GM18526 (cell line): ENCODE results near the gene PPP1CB.
A peak's percentile ranks its signal among the peaks of the same experiment; 100 is the strongest.

Experiments used
- POLR2A ChIP-seq: IDR thresholded peaks from 3 replicates; pipeline ENCODE4 v1.6.1; 2011; ENCODE audit not compliant: insufficient read length; ENCODE audit errors: extremely low read depth

The PPP1CB gene

DNA sequence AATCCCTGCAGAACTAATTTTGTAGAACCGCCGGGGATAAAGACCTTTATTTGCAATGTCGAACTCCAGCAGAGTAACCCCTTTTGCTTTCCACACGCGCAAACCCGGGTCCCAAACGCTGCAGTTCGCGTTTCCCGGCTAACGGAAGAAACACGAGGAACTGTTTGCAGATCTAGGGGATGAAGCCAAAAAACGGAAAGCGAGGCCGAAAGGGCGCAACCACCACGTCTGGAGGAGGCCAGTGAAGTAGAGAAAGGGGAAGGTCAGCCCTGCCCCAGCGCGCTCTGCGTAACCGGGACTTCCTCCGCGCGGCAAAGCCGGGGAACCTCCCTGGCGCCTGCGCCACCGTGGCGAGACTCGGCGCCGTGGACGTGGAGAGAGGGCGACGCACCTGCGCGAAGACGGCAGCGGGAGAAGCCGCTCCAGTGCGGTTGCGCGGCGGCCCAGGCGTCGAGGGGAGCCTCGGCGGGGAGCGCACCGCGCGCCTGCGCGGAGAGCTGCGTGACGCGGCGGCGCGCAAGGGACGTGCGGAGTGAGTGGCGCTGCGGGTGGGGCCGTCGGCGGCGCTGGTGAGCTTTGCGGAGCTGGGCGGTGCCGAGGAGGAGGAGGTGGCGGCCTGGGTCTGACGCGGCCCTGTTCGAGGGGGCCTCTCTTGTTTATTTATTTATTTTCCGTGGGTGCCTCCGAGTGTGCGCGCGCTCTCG, at the start of gene PPP1CB:
Gene PPP1CB, plus strand, starts transcription at position 579 of the 704 bp plus-strand sequence. CDS start 295 bp downstream, outside the sequence.
- peak; percentile 93 for TF ChIP-seq POLR2A

DNA sequence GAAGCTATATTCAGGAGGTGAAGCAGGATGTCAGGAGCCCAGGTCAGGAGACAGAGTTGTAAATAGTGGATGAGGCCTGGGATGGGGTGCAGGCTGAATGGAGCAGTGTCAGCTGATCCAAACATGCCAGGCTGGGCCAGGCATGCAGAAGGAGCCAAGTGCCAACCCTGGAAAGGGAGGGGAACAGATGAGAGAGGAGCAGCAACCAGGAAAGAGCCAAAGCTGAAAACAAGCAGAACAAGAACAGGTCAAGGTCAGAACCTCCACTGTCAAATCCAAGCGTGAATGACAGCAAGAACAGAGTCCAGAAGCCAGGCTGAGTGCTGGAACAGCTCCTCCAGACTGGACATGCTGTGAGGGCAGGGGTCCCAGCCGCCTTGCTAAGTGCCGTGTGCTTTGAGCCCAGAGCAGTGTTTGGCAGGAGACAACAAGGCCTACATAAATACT, 49.2 kb upstream of the PPP1CB start:
- no peak for TF ChIP-seq POLR2A

DNA sequence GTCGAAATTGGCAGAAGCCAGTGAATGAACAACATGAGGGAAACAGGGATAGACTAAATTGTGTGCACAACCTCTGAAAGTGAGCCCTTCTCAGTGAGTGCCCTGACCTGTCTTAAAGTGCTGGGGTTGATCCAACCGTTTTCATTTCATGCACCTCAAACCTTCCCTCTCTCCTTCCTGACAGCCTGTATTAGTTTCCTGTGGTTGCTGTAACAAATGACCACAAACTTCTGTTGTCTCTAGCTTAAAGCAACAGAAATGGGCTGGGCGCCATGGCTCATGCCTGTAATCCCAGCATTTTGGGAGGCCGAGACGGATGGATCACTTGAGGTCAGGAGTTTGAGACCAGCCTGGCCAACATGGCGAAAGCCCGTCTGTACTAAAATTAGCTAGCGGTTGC, 48.8 kb upstream of the PPP1CB start:
- no peak for TF ChIP-seq POLR2A

DNA sequence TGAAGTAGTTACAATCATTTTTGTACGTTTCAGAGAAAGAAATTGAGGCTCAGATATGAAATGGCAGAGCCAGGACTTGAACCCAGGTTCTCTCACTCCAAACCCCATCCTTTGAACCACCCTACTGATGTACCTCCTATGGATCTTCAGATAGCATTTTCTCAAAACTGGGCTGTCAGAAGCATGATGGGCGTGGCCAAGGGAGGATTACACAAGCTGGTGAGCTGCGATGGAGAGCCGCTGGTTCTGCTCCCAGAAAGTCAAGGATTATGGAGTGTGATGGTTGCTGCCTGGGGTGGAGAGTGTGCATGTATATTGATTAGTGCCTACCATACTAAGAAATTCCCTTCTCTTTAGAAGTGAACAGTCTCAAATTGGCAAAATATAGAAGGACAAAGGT, 47.0 kb upstream of the PPP1CB start:
- TF ChIP-seq POLR2A = no peak

DNA sequence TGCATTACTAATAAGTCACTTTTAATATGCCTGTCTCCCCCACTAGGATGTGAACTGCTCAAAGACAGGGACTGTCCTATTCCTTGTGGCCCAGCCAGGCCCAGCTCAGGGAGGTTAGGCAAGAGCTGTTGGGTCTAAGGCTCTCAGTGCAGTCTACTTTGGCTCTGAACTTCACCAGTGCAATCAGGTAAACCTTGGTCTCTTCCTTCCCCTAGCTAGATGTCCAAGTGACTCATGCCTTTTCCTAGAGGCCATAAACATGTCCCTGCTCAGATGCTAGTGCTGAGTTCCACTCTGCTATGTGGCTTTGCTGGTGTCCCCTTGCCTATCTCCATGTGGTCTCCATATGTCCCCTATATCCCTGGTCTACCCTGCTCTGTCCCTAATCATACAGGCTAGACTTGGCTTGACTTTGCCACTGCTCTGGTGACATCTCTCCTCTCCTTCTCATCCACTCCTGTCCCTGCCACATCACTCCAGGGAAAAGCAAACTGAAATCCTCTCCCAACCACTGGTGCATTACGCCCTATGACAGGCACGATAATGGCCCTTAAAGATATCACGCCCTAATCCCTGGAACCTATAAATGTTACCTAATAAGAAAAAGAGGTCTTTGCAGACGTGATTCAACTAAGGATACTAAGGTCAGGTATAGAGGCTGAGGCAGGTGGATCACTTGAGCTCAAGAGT, 45.7 kb upstream of the PPP1CB start:
- TF ChIP-seq POLR2A = no peak

DNA sequence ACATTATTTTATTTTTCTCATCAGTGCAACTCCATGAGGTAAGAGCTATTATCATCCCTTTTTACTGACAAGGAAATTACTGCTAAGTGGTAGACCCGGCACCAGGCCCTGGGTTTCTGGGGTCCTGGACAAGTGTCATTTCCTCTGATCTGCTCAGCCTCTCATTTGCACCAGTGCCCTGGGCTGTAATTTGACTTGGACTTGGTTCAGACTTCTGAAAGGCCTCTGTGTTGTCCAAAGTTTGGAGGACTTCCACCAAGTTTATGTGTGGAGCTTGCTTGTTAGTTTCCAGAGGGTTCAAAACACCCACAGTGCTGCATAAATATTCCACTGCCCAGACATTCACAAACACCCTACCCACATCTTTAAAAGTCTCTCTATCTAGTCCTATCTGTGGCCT, 44.0 kb upstream of the PPP1CB start:
- TF ChIP-seq POLR2A = no peak

DNA sequence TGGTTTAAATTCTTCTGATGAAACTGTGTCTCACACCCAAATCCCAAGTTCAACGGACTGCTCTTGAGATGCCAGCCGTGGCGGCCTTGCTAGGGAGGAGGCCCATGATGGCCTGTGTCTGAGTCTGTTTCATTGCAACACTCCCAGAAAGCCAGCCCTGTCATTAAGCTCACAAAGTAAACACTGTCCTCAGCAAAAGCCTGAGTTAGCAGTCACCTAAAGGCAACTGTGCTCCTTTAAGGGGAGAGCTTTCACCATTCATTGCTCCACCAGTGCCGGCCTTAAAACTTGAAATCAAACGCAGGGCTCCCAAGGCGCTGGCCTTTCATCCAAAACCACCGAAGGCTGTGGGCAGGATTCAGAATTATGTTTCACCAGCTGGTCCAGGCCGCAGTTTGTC, 42.5 kb upstream of the PPP1CB start:
- TF ChIP-seq POLR2A = no peak

DNA sequence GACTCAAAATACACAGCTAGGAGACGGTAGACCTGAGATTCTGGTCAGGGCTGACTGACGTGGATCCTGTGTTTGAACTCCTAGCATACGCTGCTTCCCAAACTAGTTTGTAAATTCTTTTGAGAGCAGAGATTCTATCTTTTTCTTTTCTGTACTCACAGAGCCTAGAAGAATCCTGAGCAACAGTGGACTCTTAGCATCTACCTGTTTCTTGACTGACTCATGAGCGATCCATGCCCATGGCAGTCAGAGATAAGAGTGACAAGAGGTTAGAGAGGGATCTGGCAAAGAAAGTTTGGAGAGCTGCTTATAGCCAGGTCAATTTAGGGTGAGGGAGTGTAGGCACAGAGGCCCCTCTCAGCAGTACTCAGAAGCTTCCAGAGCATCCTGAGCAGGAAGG, 41.1 kb upstream of the PPP1CB start:
- TF ChIP-seq POLR2A = no peak

DNA sequence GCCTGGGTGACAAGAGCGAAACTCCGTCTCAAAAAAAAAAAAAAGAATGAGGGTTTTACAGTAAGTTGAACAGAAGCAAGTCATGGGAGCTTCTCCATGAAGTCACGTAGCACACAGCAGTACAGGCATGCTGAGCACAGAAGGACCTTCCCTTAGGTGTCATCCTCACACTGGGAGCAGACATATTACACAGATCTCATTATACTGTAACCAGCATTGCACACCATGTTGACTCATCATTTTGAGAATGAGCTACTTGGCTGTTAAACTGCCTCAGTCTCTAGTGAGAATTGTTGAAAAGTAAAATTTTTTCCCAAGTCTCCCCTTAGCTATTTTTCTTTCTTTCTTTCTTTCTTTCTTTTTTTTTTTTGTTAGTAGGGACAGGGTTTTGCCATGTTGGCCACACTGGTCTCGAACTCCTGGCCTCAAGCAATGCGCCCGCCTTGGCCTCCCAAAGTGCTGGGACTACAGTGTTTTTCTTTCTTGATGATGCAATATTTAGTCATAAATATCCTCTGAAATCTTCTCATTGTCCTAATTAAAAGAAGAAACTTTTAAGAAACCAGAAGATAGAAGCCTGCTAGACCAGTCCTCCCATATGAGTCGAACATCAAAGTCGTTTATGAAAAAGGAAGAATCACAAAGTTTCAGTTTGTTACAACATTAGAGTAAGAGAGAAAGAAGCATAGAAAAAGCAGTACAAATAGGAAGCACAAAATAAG, 37.9 kb upstream of the PPP1CB start:
- no peak for TF ChIP-seq POLR2A

DNA sequence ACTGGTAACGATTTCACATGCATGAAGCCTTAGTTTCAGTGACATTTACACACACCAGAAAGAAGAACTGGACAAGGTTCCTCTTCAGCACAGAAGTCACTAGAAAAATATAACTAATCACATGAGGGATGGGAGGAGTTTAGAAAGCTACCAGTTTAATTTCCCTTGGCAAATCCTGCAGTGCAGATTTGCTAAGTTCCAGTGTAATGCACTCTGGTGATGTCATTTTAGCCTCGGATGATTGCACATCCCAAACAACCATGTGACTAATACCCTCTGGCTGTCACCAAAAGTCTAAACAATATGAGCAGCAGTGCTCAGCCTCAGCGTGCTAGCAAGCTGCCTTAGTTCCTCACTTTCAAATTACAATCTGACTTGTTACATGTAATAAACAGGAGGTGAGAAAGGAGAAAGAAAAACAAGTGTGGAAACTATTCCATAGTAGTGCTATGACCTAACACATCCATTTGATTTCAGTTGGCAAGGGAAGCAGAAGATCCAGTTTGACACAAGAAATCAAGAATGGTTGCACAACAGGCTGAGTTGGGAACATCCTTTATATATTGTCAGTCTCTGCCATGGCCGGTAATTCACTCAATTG, 35.3 kb upstream of the PPP1CB start:
- TF ChIP-seq POLR2A = no peak

DNA sequence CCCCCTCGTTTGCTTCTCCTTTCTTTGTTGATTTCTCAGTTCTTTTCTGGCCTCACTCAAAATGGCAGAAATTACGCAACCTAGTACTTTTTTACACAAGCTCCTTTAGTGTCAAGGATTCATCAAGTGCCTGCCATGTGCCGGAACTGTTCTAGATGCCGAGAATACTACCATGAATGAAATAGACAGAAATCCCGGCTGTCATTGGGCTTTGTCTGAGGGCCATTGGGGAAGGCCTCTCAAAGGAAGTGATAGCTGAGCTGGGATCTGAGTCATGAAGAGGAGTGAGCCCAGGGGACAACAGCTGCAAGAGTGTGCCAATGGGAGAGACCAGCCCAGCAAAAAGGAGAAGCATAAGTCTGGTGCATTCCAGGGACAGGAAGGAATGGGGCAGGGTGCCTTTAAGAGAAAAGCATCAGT, 34.3 kb upstream of the PPP1CB start:
- no peak for TF ChIP-seq POLR2A

DNA sequence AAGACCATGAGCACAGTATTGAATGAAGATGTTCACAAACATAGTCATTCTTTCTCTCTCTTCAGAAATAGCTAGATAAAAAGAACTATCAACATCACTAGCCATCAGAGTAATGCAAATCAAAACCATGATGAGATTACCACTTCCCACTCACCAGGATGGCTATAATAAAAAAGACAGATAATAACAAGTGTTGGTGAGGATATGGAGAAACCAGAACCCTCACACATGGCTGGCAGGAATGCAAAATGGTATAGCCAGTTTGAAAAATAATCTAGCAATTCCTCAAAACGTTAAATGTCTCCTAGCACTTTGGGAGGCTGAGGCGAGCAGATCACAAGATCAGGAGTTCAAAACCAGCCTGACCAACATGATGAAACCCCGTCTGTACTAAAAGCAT, 31.3 kb upstream of the PPP1CB start:
- no peak for TF ChIP-seq POLR2A

DNA sequence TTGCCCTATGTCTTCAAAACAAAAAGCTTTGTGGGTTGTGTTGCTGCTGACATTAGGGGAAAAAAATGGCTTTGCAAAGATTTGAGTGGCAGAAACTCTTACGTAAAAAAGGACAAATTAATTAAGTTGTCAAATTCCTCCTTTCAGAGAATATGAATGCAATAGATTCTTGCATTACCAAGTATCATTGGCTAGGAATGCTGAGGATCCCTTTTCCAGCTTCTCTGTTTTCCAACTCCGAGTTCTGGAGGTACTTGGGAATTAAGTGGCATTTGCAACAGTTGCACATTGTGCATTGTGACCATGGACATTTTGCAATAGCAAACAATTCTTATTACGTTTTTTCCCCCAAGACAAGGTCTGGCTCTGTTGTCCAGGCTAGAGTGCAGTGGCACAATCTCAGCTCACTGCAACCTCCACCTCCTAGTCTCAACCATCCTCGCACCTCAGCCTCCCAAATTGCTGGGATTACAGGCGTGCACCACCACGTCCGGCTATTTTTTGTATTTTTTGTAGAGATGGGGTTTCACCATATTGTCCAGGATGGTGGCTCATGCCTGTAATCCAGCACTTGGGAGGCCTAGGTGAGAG, 29.9 kb upstream of the PPP1CB start:
- no peak for TF ChIP-seq POLR2A

DNA sequence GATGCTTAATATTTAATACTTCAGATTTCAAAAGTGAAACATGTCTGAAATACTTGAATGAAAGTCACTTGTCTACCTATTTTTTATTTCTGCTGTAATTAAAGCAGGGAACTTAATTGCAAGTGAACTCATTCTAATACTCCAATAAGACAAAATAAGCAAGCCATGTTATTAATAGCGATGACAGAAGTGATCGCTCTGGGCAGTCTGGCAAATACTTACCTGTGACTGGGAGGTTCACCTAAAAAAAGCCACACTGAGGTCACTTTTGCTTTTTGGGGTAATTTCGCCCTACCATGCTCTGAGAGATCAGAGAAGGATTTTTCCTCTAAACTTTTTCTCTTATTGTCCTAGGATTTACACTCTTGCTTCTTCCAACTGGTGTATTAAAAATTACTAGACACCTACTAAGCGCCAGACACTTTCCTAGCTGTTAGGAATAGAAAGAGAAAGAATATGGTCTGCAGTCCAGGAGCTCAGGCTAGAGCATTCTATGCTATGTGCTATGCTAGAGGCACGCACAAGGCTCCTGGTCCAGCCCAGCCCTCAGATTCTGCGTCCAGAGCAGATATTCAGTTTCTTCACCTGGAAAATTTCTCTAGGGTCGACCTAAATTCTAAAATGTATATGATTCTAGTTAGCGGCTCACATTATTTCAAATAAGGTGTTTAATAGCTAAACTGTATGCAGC, 26.5 kb upstream of the PPP1CB start:
- no peak for TF ChIP-seq POLR2A

DNA sequence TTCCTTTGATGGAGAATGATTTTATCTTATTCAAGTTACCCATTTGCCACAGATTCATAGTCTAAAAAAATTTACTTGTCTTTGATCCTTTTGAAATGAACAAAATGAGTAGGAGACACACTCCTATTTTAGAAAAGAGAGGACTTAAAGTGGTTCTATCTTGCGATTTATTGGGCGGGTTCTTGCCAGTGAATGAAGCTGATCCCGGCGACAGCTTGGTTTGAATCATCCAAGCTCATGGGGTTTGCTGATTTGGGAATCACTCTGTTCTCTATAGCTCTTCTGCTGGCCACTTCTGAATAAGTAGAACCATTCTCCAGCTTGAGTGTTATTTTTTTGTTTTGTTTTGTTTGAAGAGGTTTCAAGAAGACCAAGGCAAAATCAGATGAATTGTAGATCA, 25.5 kb upstream of the PPP1CB start:
- no peak for TF ChIP-seq POLR2A
